Activated CD8-positive, alpha-beta memory T cell treated with anti-CD3 and anti-CD28 coated beads, Interleukin-2, amount 50 U/mL, for 48 hours (primary cell): Measurements from ENCODE around the gene ABL1.
"Not testable (repeated sequence)": the region's sequence is repeated elsewhere in the genome, so short reads cannot be mapped to it uniquely, and the experiment has no call there.

Source experiments
- DNase-seq: peaks from one replicate; pipeline ENCODE4 v3.0.0-alpha.2; 2020

ABL1 gene

GRCh38 chr9:130825809-130826208 is 9.2 kb upstream of the ABL1 start:
- no peak for DNase-seq

DNA sequence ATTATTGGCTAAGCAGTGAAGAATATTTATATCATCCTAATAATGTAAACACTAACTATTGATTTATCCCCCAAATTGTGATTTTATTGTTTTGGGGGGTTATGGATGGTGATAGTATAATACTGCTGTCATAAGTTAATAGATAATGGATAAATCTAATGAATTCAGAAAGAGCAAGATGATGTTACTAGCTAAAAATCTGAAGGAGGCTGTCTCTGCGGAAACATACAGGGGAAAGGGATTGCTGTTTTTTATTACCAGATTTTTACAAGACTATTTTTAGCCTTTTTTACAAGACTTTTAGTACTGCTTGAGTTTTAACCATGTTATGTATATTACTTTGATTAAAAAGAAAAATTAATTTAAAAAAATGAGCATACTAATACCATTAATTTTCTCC is 5.3 kb upstream of the ABL1 start:
- DNase-seq = no peak

- no peak for DNase-seq
Measured at GRCh38 chr9:130830231-130830760, 4.8 kb upstream of the ABL1 start.

DNA sequence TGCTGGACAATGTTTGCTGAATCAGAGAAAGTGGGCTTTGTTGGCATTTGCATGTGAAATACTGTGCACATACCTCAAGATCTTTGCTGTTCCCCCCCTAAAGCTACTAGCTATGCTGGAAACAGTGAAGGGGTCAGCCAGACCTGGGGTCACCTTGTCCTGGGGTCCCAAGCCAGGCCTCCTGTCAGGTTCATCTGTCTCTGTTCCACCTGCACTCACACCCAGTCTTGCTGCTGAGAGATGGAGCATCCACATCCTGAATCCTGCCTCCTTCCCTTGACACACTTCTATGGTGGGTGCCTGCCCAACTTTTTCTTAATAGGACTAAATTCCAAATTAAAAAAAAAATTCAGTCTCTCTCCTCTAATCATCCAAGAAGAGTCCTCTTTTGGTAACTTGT is 4.0 kb upstream of the ABL1 start:
- DNase-seq = no peak

GRCh38 chr9:130833031-130833990 is 1.7 kb upstream of the ABL1 start:
- no peak for DNase-seq

GRCh38 chr9:130835441-130836298 is 616 bp downstream of the ABL1 start:
- DNase-seq = peak; percentile 74

- no peak for DNase-seq
Measured at GRCh38 chr9:130837002-130837511, 2.0 kb downstream of the ABL1 start.

- DNase-seq = no peak
Measured at GRCh38 chr9:130837643-130838042, 2.6 kb downstream of the ABL1 start.

DNA sequence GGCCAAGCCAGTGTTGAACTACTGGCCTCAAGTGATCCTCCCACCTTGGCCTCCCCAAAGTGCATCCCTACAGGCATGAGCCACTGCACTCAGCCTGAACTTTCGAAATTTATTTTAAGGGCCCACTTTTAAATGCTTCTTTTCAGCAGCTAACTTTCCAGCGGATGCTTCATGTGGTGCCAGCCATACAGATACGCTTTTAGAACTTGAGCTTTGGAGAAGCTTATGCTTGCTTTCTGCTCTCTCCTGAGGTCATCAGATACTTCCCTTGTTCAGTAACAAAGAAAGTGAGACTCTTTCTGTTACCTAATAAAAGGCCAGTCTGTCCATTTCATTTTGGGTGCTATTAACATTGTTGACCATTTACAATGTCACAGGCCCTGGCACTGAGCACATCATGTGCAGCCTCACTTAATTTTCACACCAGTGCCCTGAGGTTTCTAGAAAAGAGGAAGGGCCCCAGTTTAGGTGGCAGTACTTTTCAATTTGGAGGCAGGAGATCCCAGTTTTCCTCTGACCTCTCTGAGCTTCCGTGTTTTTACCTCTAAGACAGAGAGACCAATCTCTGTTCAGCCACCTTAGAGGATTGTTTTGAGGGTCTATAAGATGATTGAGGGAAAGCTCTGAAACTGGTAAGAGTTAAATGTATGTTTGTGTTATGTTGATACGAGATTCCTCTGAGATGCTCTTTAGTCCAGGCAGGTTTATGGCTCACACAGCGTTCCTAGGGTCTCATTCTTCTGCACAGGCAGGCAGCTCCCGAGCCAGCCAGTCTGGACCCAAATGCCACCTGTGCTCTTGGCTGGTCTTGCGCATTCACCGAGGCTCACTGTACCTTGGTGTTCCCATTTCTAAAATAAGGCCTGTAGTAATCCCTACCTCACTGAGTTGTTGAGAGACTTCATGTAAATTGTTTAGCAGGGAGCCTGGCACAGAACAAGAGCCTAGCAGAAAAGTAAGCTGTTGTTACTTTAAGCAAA is 4.4 kb downstream of the ABL1 start:
- DNase-seq = no peak

- DNase-seq = no peak
Measured at GRCh38 chr9:130842545-130842944, 7.5 kb downstream of the ABL1 start.

DNA sequence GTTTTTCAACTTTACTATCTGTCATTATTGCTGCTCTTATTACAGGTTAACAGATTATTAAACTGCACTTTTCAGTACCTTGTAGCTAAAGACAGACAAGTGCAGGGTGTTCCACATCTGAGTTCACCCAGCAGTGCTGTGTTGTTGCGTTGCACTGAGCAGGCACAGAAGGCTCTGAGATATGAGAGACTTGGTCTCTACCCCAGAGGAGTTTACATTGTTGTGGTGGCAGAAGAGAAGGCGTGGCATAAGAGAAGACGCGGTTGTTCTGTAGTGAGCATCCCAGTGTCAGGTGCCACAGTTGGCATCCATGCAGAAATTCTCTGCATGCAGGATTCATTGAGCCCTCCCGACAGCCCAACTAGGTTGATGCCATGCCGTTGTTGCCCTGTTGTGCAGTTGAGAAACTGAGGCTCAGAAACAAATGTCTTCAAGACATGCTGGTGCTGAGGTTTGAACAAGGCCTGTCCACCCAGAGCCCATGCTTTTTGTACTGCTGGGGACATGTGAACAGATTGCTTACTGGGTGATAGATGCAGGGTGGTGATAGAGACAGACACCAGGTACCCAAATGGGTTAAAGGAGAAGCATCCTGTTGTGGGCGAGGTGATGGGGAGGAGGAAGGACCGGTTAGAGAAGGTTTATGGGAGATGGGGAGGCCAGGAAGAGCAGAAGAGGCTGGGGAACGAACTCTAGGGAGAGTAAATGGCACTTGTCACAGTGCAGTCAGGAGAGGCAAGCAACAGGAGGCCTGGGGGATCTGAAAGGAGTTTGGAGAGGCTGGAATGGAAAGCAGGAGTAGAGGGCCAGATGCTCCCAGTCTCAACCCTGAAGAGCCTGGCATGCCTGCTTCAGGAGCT is 8.2 kb downstream of the ABL1 start:
- DNase-seq = no peak

DNA sequence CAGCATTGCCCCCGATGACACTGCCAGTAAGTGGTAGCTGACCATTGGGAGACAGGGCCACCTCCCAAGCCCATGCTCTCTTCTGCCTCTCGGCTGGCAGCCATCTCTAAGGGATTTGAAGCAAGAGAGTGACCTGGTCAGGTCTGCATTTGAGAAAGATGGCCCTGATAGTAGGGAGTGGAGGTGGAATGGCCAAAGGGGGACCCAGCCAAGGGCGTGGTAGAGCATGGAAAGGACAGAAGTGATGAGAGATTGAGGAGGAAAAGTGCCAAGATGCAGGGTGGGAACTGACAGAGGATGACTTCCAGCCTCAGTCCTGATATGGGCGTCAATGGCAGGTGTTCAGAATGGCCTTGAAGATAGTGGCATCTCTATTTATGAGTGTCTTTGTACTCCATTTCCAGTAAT is 9.0 kb downstream of the ABL1 start:
- DNase-seq = no peak

GRCh38 chr9:130845254-130845653 is 10.2 kb downstream of the ABL1 start:
- no peak for DNase-seq

DNA sequence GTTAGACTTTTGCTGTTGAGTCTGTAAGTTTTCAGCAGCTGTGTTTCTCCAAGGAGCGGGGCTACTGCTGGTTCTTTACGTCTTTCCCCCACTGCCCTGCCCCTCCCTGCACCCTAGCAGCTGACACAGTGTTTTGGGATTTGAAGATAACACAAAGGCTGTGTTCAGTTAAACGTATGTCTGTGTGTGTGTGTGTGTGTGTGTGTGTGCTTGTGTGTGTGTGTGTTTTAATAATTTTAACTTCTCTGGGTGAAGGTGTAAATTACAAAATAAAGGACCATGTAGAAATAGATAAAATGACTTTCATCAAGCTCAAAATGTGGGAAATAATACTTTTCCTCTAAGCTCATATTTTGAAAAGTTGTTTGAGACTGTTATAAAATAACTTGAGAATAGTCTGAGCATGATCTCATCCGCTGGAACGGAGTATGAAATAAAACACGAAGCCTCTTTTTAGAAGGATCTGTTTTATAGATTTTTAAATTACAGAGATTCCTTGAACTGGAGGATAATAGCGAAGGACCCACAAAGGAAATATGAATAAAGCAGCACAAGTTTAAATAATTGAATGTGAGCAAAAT is 10.9 kb downstream of the ABL1 start:
- DNase-seq = no peak

GRCh38 chr9:130846487-130847305 is 11.6 kb downstream of the ABL1 start:
- DNase-seq = no peak

DNA sequence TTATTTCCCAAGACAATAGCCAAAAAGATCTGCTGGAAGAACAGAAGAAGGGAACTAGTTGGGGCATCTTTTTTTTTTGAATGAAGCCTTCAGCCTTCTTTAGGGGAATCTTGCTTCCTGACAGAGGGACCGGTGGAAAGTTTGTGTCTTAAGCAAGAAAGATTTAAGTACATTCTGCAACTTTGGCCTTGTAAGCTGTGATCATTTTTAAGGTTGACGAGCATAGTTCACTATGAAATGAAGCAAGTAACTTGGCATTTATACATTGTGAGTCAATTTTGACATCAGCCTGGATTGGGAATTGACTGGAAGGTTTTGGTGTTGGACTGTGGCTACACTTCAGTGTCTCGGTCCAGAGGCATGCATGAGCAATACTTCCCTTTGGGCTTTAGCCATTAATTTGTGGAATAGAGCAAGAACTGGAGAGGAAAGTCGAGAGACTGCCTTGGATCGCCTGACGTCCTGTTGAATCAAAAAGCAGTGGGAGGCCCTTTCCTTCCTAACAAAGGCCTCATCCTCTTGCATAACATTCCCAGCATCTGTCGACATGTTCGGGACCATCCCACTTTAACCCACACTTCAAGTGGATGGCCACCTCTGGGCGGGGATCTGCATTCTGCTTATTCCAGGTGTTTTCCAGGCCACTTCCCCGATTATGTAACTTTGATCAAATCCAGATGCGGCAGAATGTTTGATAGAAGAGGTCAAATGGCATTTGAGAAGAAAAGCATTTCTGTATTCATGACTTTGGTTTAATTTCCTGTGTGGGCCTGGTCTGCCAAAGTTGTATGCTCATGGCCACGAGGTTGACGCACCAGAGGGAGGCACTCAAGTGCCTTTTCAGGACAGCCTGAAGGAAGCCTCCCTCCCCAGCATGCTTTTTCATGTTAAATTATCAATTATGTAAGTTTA is 12.5 kb downstream of the ABL1 start:
- DNase-seq = no peak

DNA sequence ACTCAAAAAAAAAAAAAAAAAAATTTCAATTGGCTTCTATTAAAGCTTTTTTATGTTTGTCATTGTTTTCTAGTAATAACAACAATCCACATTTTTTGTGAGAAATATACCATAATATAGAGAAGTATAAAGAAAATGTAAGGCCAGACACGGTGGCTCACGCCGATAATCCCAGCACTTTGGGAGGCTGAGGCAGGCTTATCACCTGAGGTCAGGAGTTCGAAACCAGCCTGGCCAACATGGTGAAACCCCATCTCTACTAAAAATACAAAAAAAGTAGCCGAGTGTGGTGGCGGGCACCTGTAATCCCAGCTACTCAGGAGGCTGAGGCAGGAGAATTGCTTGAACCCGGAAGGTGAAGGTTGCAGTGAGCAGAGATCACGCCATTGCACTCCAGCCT is 13.5 kb downstream of the ABL1 start:
- not testable (repeated sequence) for DNase-seq

DNA sequence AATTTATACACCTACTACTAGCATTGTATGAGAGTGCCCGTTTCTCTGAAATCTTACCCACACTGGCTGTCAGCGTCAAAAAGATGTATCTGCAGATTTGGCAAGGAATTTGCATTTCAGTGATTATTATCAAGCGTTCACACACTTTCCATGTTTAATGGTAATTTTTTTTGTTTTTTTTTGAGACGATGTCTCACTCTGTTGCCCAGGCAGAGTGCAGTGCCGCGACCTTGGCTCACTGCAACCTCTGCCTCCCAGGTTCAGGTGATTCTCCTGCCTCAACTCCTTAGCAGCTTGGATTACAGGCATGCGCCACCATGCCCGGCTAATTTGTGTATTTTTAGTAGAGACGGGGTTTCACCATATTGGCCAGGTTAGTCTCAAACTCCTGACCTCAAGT is 14.3 kb downstream of the ABL1 start:
- no peak for DNase-seq

- DNase-seq = peak; percentile 15
Measured at GRCh38 chr9:130852801-130853200, 17.7 kb downstream of the ABL1 start.
